K562 (cell line): ENCODE results near the gene SPTBN2. TPM values are rescaled to one million over a fixed set of nuclear protein-coding genes. Genes with fewer than 3 reads are reported as not detected.
A peak's percentile ranks its signal among the peaks of the same experiment; 100 is the strongest.

Source experiments
- ATAC-seq: fragments of 200-7000 bp; cut with Tn5 transposase; 3 replicates; pipeline ENCODE4 v1.9.1; 2020; ENCODE audit warnings: moderate library complexity
- BruUV-seq: library from RNA; stranded (reverse); fragments of 400-500 nt; replicated peaks from 2 replicates; lab custom pipeline; 2021; lab: Mats Ljungman, UMichigan
- CTCF ChIA-PET: fragments of 300-600 bp; formaldehyde crosslinking; extraction: SDS; loops from one replicate; lab custom pipeline; 2021; ENCODE audit warnings: low intra/inter-chr PET ratio; lab: Yijun Ruan, JAX
- POLR2A ChIA-PET: fragments of 300-600, 350-650 bp; sonication (Branson Sonifier 250); formaldehyde crosslinking; extraction: SDS; loops from one replicate; lab custom pipeline; 2021; ENCODE audit warnings: antibody characterized with exemption, inconsistent platforms; lab: Yijun Ruan, JAX
- DNase-seq, 4 experiments: peaks; one replicate each; pipeline versions ENCODE4 v3.0.0 to v3.0.0-alpha.2; 2011 to 2018; ENCODE audit warnings: low spot score in 3 of 4, mixed read lengths in 3 of 4; ENCODE audit errors: extremely low read depth in 1 of 4
- FAIRE-seq: peaks from 2 replicates; lab custom pipeline; 2011; peaks lifted over from hg19 to GRCh38; lab: Jason Lieb, UNC
- H2AFZ ChIP-seq: 2 replicates; pipeline ENCODE4 v1.6.0; 2011; ENCODE audit warnings: low read depth, low read length, control low read depth, inconsistent platforms
- H3K27ac ChIP-seq: fragments of 200-600 bp; 3 replicates; pipeline ENCODE4 v1.8.0; 2011; ENCODE audit warnings: low read depth, mild to moderate bottlenecking, control low read depth, inconsistent platforms, low read length, moderate library complexity, mixed read lengths; ENCODE audit errors: extremely low read depth
- H3K27me3 ChIP-seq, 2 experiments: fragments of 300-600 bp in 1 of 2; 2 replicates in 1 of 2; 3 replicates in 1 of 2; pipeline versions ENCODE4 v1.6.0 to v1.8.0; 2011; ENCODE audit warnings: inconsistent platforms in 2 of 2, low read length in 2 of 2, mild to moderate bottlenecking in 1 of 2, mixed read lengths in 1 of 2, moderate library complexity in 1 of 2; ENCODE audit not compliant: control insufficient read depth in 2 of 2, insufficient read depth in 2 of 2
- H3K36me3 ChIP-seq: fragments of 300-600 bp; 3 replicates; pipeline ENCODE4 v1.8.0; 2011; ENCODE audit warnings: mild to moderate bottlenecking, low read length, inconsistent platforms; ENCODE audit not compliant: control insufficient read depth, insufficient read depth
- H3K4me1 ChIP-seq, 2 experiments: fragments of 200-600 bp in 1 of 2; replicated peaks in 1 of 2; 2 replicates in 1 of 2; 3 replicates in 1 of 2; pipeline versions ENCODE4 v1.5.1 to v1.8.0; 2011; ENCODE audit warnings: inconsistent platforms in 2 of 2, low read length in 2 of 2, mild to moderate bottlenecking in 1 of 2, mixed read lengths in 1 of 2, moderate library complexity in 1 of 2; ENCODE audit not compliant: control insufficient read depth in 2 of 2, insufficient read depth in 2 of 2
- H3K4me2 ChIP-seq: 2 replicates; pipeline ENCODE4 v1.6.1; 2011; ENCODE audit warnings: low read length, control low read depth, inconsistent platforms, mixed read lengths; ENCODE audit not compliant: insufficient read depth
- H3K4me3 ChIP-seq: fragments of 200-600 bp; sonication (generic), shearing (Covaris generic); 2 replicates; pipeline ENCODE4 v1.5.1; 2016; ENCODE audit warnings: control low read depth, inconsistent platforms
- H3K79me2 ChIP-seq: fragments of 200-600 bp; 3 replicates; pipeline ENCODE4 v1.8.0; 2011; ENCODE audit warnings: low read length, inconsistent platforms; ENCODE audit not compliant: control insufficient read depth, insufficient read depth
- H3K9ac ChIP-seq, 2 experiments: 2 replicates each; pipeline versions ENCODE4 v1.6.0 to v1.6.1; 2011; ENCODE audit warnings: low read depth in 2 of 2, low read length in 2 of 2, control low read depth in 1 of 2, inconsistent platforms in 1 of 2, mild to moderate bottlenecking in 1 of 2, mixed read lengths in 1 of 2; ENCODE audit not compliant: insufficient read depth in 1 of 2
- H3K9me1 ChIP-seq: one replicate; pipeline ENCODE4 v1.6.0; 2011; ENCODE audit warnings: inconsistent platforms, mild to moderate bottlenecking, low read length, moderate library complexity; ENCODE audit not compliant: control insufficient read depth, insufficient read depth
- H3K9me3 ChIP-seq: replicated peaks from 2 replicates; pipeline ENCODE4 v1.5.1; 2011; ENCODE audit warnings: low read depth, low read length, inconsistent platforms; ENCODE audit not compliant: control insufficient read depth, insufficient read depth
- H4K20me1 ChIP-seq: replicated peaks from 2 replicates; pipeline ENCODE4 v1.6.1; 2011; ENCODE audit warnings: low read length, inconsistent platforms, mixed read lengths; ENCODE audit not compliant: control insufficient read depth, insufficient read depth
- ATF7 ChIP-seq: fragments of 450-650 bp; IDR thresholded peaks from 2 replicates; pipeline ENCODE4 v1.7.1; 2014; ENCODE audit warnings: mild to moderate bottlenecking, moderate library complexity
- CREB3L1 ChIP-seq: fragments of 450-650 bp; IDR thresholded peaks from 2 replicates; pipeline ENCODE4 v1.6.1; 2014; ENCODE audit warnings: low read depth, mild to moderate bottlenecking, moderate library complexity, borderline replicate concordance
- DLX4 ChIP-seq: fragments of 250-450 bp; sonication (Bioruptor Pico); IDR thresholded peaks from 2 replicates; pipeline ENCODE4 v1.6.1; 2021; ENCODE audit warnings: mild to moderate bottlenecking
- ETV1 ChIP-seq: fragments of 450-650 bp; conservative IDR thresholded peaks from 2 replicates; pipeline ENCODE4 v1.6.1; 2016; ENCODE audit warnings: missing genetic modification characterization, control low read depth, low read depth, missing compliant biosample characterization
- HDGF ChIP-seq: fragments of 450-650 bp; IDR thresholded peaks from 2 replicates; pipeline ENCODE4 v1.6.1; 2016
- L3MBTL2 ChIP-seq: fragments of 450-650 bp; IDR thresholded peaks from 2 replicates; pipeline ENCODE4 v1.6.1; 2016; ENCODE audit warnings: mild to moderate bottlenecking, moderate library complexity
- MIER1 ChIP-seq: fragments of 450-650 bp; IDR thresholded peaks from 2 replicates; pipeline ENCODE4 v1.6.1; 2016; ENCODE audit warnings: antibody characterized with exemption, mild to moderate bottlenecking, low read depth
- NCOA1 ChIP-seq: fragments of 450-650 bp; IDR thresholded peaks from 2 replicates; pipeline ENCODE4 v1.6.1; 2016; ENCODE audit warnings: low read depth
- PREB ChIP-seq: sonication (generic); formaldehyde crosslinking; IDR thresholded peaks from 2 replicates; pipeline ENCODE4 v1.8.1; 2023; ENCODE audit warnings: mild to moderate bottlenecking, missing genetic modification reagents
- SMARCA4 ChIP-seq: fragments of 450-650 bp; IDR thresholded peaks from 2 replicates; pipeline ENCODE4 v1.6.1; 2016
- TEAD4 ChIP-seq, 2 experiments: sonication (generic) in 1 of 2; formaldehyde crosslinking in 1 of 2; IDR thresholded peaks; 2 replicates each; pipeline versions ENCODE4 v1.6.1 to v1.8.0; 2012 to 2022; ENCODE audit warnings: borderline replicate concordance in 1 of 2, inconsistent platforms in 1 of 2, low read length in 1 of 2, mild to moderate bottlenecking in 1 of 2, missing genetic modification reagents in 1 of 2
- XRCC4 ChIP-seq: IDR thresholded peaks from one replicate; pipeline ENCODE4 v1.6.1; 2011; ENCODE audit not compliant: insufficient read depth, insufficient read length; ENCODE audit errors: extremely low read depth
- XRCC5 ChIP-seq: fragments of 200-400 bp; formaldehyde crosslinking; IDR thresholded peaks from 2 replicates; pipeline ENCODE4 v1.6.1; 2017; ENCODE audit warnings: low read depth, mild to moderate bottlenecking, low read length
- ZBTB26 ChIP-seq: fragments of 450-650 bp; formaldehyde crosslinking; IDR thresholded peaks from 2 replicates; pipeline ENCODE4 v1.4.0; 2022; ENCODE audit warnings: missing genetic modification characterization
- ZNF174 ChIP-seq: fragments of 250-450 bp; sonication (Bioruptor Pico); IDR thresholded peaks from 2 replicates; pipeline ENCODE4 v1.4.0; 2020; ENCODE audit warnings: mild to moderate bottlenecking
- ZNF511 ChIP-seq: sonication (generic); formaldehyde crosslinking; IDR thresholded peaks from 2 replicates; pipeline ENCODE4 v1.8.0; 2022; ENCODE audit warnings: mild to moderate bottlenecking, missing genetic modification reagents
- ZNF57 ChIP-seq: fragments of 450-650 bp; formaldehyde crosslinking; IDR thresholded peaks from 2 replicates; pipeline ENCODE4 v1.4.0; 2020; ENCODE audit warnings: mild to moderate bottlenecking, moderate library complexity
- WGBS: fragments of 100-300 bp; shearing (Covaris generic); methylation state at CpG from one replicate; pipeline ENCODE4 v1.1.6; 2016; ENCODE audit warnings: low coverage, mixed read lengths; ENCODE audit not compliant: insufficient coverage; ENCODE audit errors: missing lambda C conversion rate; 5-methylcytosine and 5-hydroxymethylcytosine counted together
- in situ Hi-C: fragments of 300-500 bp; cut with MboI; formaldehyde crosslinking; loops from 4 replicates; pipeline ENCODE4 v1.15.0; 2018; ENCODE audit warnings: inconsistent platforms, mixed read lengths
- intact Hi-C: fragments of 100-400 bp; cut with micrococcal nuclease; formaldehyde crosslinking; loops from 2 replicates; pipeline ENCODE4 v1.14.2; 2022
- polyA plus RNA-seq, 8 experiments: library from polyadenylated mRNA; depleted of rRNA in 4 of 8; stranded (reverse) in 5 of 8; unstranded in 3 of 8; fragments of >200 nt; fragmentation: Nextera tagmentation in 2 of 8; fragmentation: Illumina TruSeq in 1 of 8; extraction: Ambion mirVana in 2 of 8; extraction: Trizol in 1 of 8; gene quantifications; 2 replicates each; pipeline versions ENCODE4 v1.2.1 to v1.2.3, GENCODE V29; 2011 to 2014; ENCODE audit warnings: inconsistent platforms in 1 of 8, missing spikeins in 1 of 8
- total RNA-seq, 7 experiments: library from RNA; depleted of rRNA in 6 of 7; stranded (reverse); fragments of >200 nt in 6 of 7; fragmentation: Illumina TruSeq in 2 of 7; extraction: Trizol in 2 of 7; gene quantifications; 2 replicates each; pipeline versions ENCODE4 v1.2.1 to v1.2.3, GENCODE V29; 2011 to 2021; ENCODE audit warnings: low replicate concordance in 1 of 7

SPTBN2 gene
- total and polyA plus RNA-seq, 9 of the 15 experiments (the other 6 are each of a cell fraction or from before 2014, with no cell fraction given): 0.38 to 56.5 (median 19.7) TPM

GRCh38 chr11:66694732-66695207, 34.2 kb downstream of the SPTBN2 start:
- no TSS peak for BruUV-seq
- TF ChIP-seq ATF7: peak; percentile 64; the same call in 1 of the 2 replicates
- no peak for TF ChIP-seq ZNF57 (CRISPR knock-in tag)
- TF ChIP-seq ETV1: peak; percentile 95
- 0 out of 2 replicates have a peak, but pooled peaks have one; percentile 27 for TF ChIP-seq NCOA1
- TF ChIP-seq MIER1: no peak
- TF ChIP-seq ZNF511 (CRISPR knock-in tag): no peak
- peak; percentile 61 for TF ChIP-seq SMARCA4
- no peak for TF ChIP-seq PREB (CRISPR knock-in tag)
- TF ChIP-seq XRCC5: peak; percentile 97
- peak; percentile 77 for TF ChIP-seq TEAD4 (IDR thresholded peaks at IDR 0.05; ENCODE audit: low read length)
- no peak for TF ChIP-seq TEAD4 (CRISPR knock-in tag; IDR thresholded peaks at IDR 0.05; ENCODE audit: borderline replicate concordance)
- TF ChIP-seq CREB3L1: peak; percentile 57; the same call in 1 of the 2 replicates
- TF ChIP-seq DLX4 (CRISPR knock-in tag): no peak
- TF ChIP-seq ZNF174: no peak
- TF ChIP-seq ZBTB26 (CRISPR knock-in tag): no peak
- TF ChIP-seq HDGF: peak; percentile 83; the same call in 1 of the 2 replicates
- TF ChIP-seq XRCC4: no peak
- peak; percentile 51 for TF ChIP-seq L3MBTL2

More at GRCh38 chr11:66694732-66695207, 34.2 kb downstream of the SPTBN2 start:
- Histone ChIP-seq H3K9me1 (no peaks in the 10 kb centered on the region), H3K9ac (peak overlapping the region in 1 of 2 experiments; percentile 49; a peak in 1 of 4 replicates), H3K27me3 (no peaks in the 10 kb centered on the region), H3K79me2 (no peaks in the 10 kb centered on the region), H3K4me3 (no peak overlapping the region), H4K20me1 (0 out of 2 replicates have a peak, but pooled peaks cover 4% of the 10 kb centered on the region), H3K27ac (no peak overlapping the region; the same call in 2 of the 3 replicates), H3K4me1 (peaks cover 0 to 23% of the 10 kb centered on the region in 2 experiments; a peak in 2 of 5 replicates), H2AFZ (no peak overlapping the region), H3K9me3 (no peaks in the 10 kb centered on the region), H3K36me3 (peaks cover 93% of the 10 kb centered on the region; the same call in 2 of the 3 replicates), H3K4me2 (no peak overlapping the region)
- WGBS: 16% methylated on average over 6 of the region's 6 CpGs
- FAIRE-seq: peak; percentile 100
- in situ Hi-C loops: loop anchor here (5.0 kb wide), 2 partner anchors 138 to 288 kb away; no protein-coding TSS in a partner anchor
- intact Hi-C loops: loop anchor here (1.0 to 2.0 kb wide), 3 partner anchors 140 to 282 kb away; no protein-coding TSS in a partner anchor
- peak; percentile 99 for ATAC-seq
- ChIA-PET POLR2A (interaction anchor here (0.6 to 0.7 kb wide), 2 partner anchors 144 to 277 kb away, joined by 3 to 4 read pairs; no protein-coding TSS in a partner anchor), CTCF (interaction anchor here (0.6 to 4.4 kb wide), 13 partner anchors 45 to 384 kb away, joined by 3 to 73 read pairs (median 4); partner anchors contain the start of gene C11orf86)
- DNase-seq: peak; percentile 84 to 95 (median 87)
